Neural crest cell (in vitro differentiated cells): ENCODE data around the gene UNC45B. TPM values are rescaled to one million over a fixed set of nuclear protein-coding genes. Genes with fewer than 3 reads are reported as not detected.
"Not testable (repeated sequence)": the region's sequence is repeated elsewhere in the genome, so short reads cannot be mapped to it uniquely, and the experiment has no call there.

Experiments used
- DNase-seq: peaks from one replicate; pipeline ENCODE4 v3.0.0; 2021; ENCODE audit warnings: low read depth, mixed read lengths, low spot score
- H3K27ac Mint-ChIP-seq: one replicate; pipeline ENCODE4 v1.8.0; 2021; ENCODE audit warnings: mild to moderate bottlenecking, mixed read lengths; ENCODE audit not compliant: unreplicated experiment
- H3K27me3 Mint-ChIP-seq: 2 replicates; pipeline ENCODE4 v1.8.0; 2021; ENCODE audit warnings: low read depth, mild to moderate bottlenecking, mixed read lengths
- H3K36me3 Mint-ChIP-seq: 2 replicates; pipeline ENCODE4 v1.8.0; 2021; ENCODE audit warnings: low read depth, mild to moderate bottlenecking, mixed read lengths
- H3K4me1 Mint-ChIP-seq: 2 replicates; pipeline ENCODE4 v1.8.0; 2021; ENCODE audit warnings: mixed read lengths
- H3K4me3 Mint-ChIP-seq: one replicate; pipeline ENCODE4 v1.8.0; 2021; ENCODE audit warnings: mild to moderate bottlenecking, mixed read lengths
- H3K9me3 Mint-ChIP-seq: 2 replicates; pipeline ENCODE4 v1.8.0; 2021; ENCODE audit warnings: mixed read lengths
- CTCF ChIP-seq: fragments of 200-600 bp; sonication (generic); conservative IDR thresholded peaks from 2 replicates; pipeline ENCODE4 v1.5.0; 2021; ENCODE audit warnings: antibody characterized with exemption, mild to moderate bottlenecking
- total RNA-seq: library from RNA; stranded (reverse); gene quantifications from 2 replicates; pipeline ENCODE4 v1.2.1, GENCODE V29; 2021

Gene UNC45B
- total RNA-seq, 1 donor from 2014 or later = not detected

GRCh38 chr17:35217107-35217506 lies 69.5 kb downstream of the UNC45B start:
- Mint-ChIP-seq H3K27me3 (peaks cover 65% of the 10 kb centered on the region), H3K27ac (no peak overlapping the region), H3K9me3 (no peaks in the 10 kb centered on the region), H3K36me3 (no peaks in the 10 kb centered on the region), H3K4me1 (no peaks in the 10 kb centered on the region), H3K4me3 (no peak overlapping the region)
- DNase-seq = no peak
- no peak for TF ChIP-seq CTCF

DNA sequence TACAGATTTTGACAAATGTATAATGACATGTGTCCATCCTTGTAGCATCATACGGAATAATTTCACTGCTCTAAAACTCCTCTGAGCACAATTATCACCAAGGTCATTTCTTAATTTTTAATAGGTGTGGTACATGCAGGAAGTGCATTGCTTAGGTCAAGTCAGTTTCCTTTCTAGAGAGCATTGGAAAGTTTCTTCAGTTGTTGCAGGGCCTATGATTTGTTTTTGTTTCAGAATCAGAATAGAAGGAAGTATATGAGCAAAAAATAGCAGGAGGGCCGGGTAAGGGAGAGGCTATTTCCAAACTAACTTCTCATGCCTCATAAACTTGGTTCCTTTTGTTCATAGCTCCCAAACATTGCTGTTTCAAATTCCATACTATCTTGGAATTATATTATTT lies 71.3 kb downstream of the UNC45B start:
- Mint-ChIP-seq H3K4me1 (no peaks in the 10 kb centered on the region), H3K27ac (no peak overlapping the region), H3K4me3 (no peak overlapping the region), H3K27me3 (peaks cover 52% of the 10 kb centered on the region), H3K36me3 (no peaks in the 10 kb centered on the region), H3K9me3 (no peaks in the 10 kb centered on the region)
- TF ChIP-seq CTCF = no peak
- no peak for DNase-seq

DNA sequence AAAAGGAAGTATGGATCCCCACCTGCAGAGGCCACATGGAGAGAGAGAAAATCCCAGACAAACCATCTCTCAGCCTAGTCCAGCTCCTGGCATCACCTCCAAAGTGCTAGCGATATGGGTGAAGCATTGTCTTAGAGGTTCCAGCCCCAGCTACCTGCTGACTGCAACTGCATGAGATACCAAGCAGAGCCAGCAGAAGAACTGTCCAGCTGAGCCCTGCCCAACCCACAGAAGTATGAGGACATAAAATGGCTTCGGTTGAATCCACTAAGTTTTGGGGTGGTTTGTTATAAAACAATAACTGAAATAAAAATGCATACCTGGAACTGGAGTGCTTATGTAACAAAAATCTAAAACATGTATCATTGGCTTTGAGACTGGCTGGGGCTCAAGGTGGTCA lies 74.8 kb downstream of the UNC45B start:
- Mint-ChIP-seq H3K27me3 (peaks cover 33% of the 10 kb centered on the region), H3K9me3 (no peaks in the 10 kb centered on the region), H3K36me3 (no peaks in the 10 kb centered on the region), H3K27ac (no peak overlapping the region), H3K4me1 (no peaks in the 10 kb centered on the region), H3K4me3 (no peak overlapping the region)
- DNase-seq = no peak
- no peak for TF ChIP-seq CTCF

DNA sequence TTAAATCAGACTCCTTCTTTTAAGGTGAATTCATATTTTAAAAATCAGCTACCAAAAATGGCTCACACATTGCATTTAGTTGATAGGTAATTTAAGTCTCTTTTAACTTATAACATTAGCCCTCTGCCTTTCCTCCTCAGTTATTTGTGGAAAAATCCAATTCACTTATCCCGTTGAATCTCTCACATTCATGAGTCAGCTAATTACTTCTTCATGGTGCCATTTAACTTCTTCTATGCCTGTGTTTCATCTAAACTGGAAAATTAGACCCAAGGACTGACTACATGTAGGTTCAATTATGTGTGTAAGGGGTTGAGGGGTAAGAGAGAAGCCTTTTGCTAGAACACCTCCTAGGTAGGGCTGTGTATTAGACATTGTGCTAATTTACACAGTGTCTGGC lies 76.8 kb downstream of the UNC45B start:
- Mint-ChIP-seq H3K27ac (no peak overlapping the region), H3K4me3 (no peak overlapping the region), H3K36me3 (no peaks in the 10 kb centered on the region), H3K9me3 (no peaks in the 10 kb centered on the region), H3K27me3 (peaks cover 32% of the 10 kb centered on the region), H3K4me1 (no peaks in the 10 kb centered on the region)
- no peak for TF ChIP-seq CTCF
- DNase-seq = no peak

- Mint-ChIP-seq H3K27ac (no peak overlapping the region), H3K4me3 (no peak overlapping the region), H3K4me1 (no peaks in the 10 kb centered on the region), H3K27me3 (peaks cover 42% of the 10 kb centered on the region), H3K36me3 (no peaks in the 10 kb centered on the region), H3K9me3 (no peaks in the 10 kb centered on the region)
- no peak for TF ChIP-seq CTCF
- DNase-seq = no peak
Observed at GRCh38 chr17:35227546-35227945, 79.9 kb downstream of the UNC45B start.

DNA sequence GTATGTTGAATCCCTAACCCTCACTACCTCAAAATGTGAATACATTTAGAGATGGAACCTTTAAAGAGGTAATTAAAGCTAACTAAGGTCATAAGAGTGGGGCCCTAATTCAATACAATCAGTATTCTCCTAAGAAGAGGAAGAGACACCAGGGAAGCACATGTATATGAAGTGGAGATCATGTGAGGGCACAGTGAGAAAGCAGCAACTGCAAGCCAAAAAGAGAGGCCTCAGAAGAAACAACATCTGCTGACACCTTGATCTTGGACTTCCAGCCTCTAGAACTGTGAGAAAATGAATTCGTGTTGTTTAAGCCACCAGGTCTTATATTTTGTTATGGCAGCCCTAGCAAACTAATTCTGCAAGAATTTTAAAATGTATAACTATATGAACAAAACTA lies 82.0 kb downstream of the UNC45B start:
- Mint-ChIP-seq H3K27ac (no peak overlapping the region), H3K9me3 (no peaks in the 10 kb centered on the region)

GRCh38 chr17:35234315-35234714 lies 86.7 kb downstream of the UNC45B start:
- H3K9me3 Mint-ChIP-seq, H3K4me3 Mint-ChIP-seq, H3K36me3 Mint-ChIP-seq: not testable (repeated sequence)

More for the DNA sequence above, 82.0 kb downstream of the UNC45B start:
- no peaks in the 10 kb centered on the region for H3K36me3 Mint-ChIP-seq
- H3K27me3 Mint-ChIP-seq = peaks cover 40% of the 10 kb centered on the region
- no peak for DNase-seq
- no peak for TF ChIP-seq CTCF
- no peak overlapping the region for H3K4me3 Mint-ChIP-seq
- no peaks in the 10 kb centered on the region for H3K4me1 Mint-ChIP-seq

More at GRCh38 chr17:35234315-35234714, 86.7 kb downstream of the UNC45B start:
- H3K27me3 Mint-ChIP-seq = peaks cover 46% of the 10 kb centered on the region
- H3K4me1 Mint-ChIP-seq, H3K27ac Mint-ChIP-seq, DNase-seq: not testable (repeated sequence)
